Gastrocnemius medialis (tissue), 4 donors: ENCODE results near the gene ZNF407.

Experiments used
- POLR2A ChIP-seq, 2 donors: fragments of 450-650 bp; IDR thresholded peaks; one replicate each; pipeline ENCODE4 v1.6.1; 2017; ENCODE audit warnings: antibody characterized with exemption in 2 of 2, mild to moderate bottlenecking in 2 of 2, moderate library complexity in 2 of 2
- TF ChIP-seq, protein P1 (sequence below), 5 experiments: fragments of 450-650 bp in 3 of 5; fragments of 200-600 bp in 2 of 5; sonication (generic) in 2 of 5; IDR thresholded peaks in 4 of 5; conservative IDR thresholded peaks in 1 of 5; 1 replicate in 4 of 5; 2 replicates in 1 of 5; pipeline ENCODE4 v1.5.1; 2016 to 2019; ENCODE audit warnings: antibody characterized with exemption in 5 of 5, mild to moderate bottlenecking in 3 of 5, moderate library complexity in 3 of 5

GRCh38 chr18:74831571-74832250, 234.0 kb downstream of the ZNF407 start:
- TF ChIP-seq, protein P1, sequence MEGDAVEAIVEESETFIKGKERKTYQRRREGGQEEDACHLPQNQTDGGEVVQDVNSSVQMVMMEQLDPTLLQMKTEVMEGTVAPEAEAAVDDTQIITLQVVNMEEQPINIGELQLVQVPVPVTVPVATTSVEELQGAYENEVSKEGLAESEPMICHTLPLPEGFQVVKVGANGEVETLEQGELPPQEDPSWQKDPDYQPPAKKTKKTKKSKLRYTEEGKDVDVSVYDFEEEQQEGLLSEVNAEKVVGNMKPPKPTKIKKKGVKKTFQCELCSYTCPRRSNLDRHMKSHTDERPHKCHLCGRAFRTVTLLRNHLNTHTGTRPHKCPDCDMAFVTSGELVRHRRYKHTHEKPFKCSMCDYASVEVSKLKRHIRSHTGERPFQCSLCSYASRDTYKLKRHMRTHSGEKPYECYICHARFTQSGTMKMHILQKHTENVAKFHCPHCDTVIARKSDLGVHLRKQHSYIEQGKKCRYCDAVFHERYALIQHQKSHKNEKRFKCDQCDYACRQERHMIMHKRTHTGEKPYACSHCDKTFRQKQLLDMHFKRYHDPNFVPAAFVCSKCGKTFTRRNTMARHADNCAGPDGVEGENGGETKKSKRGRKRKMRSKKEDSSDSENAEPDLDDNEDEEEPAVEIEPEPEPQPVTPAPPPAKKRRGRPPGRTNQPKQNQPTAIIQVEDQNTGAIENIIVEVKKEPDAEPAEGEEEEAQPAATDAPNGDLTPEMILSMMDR (IDR thresholded peaks at IDR 0.05 in 4 of 5, conservative IDR thresholded peaks at IDR 0.05 in 1 of 5): no peak
- TF ChIP-seq POLR2A (IDR thresholded peaks at IDR 0.05): no peak
